GM21526 (cell line): ENCODE data around the gene ANKS1B.

Source experiments
- ATAC-seq: cut with Tn5 transposase; IDR thresholded peaks from one replicate; pipeline ENCODE4 v1.9.1; 2021; ENCODE audit warnings: moderate library complexity; ENCODE audit not compliant: unreplicated experiment, low FRiP score

The ANKS1B gene

GRCh38 chr12:99097171-99097570 is 887.6 kb downstream of the ANKS1B start:
- ATAC-seq = no peak

GRCh38 chr12:99093166-99093565 is 891.6 kb downstream of the ANKS1B start:
- no peak for ATAC-seq

GRCh38 chr12:99092100-99092851 is 892.5 kb downstream of the ANKS1B start:
- no peak for ATAC-seq

GRCh38 chr12:99087278-99087677 is 897.5 kb downstream of the ANKS1B start:
- ATAC-seq = no peak

- no peak for ATAC-seq
Observed at GRCh38 chr12:99079811-99080210, 904.9 kb downstream of the ANKS1B start.

- no peak for ATAC-seq
Observed at GRCh38 chr12:99068993-99069747, 915.6 kb downstream of the ANKS1B start.

GRCh38 chr12:99067171-99067785 is 917.5 kb downstream of the ANKS1B start:
- no peak for ATAC-seq

- no peak for ATAC-seq
Observed at GRCh38 chr12:99066726-99067125, 918.0 kb downstream of the ANKS1B start.

- no peak for ATAC-seq
Observed at GRCh38 chr12:99063182-99063581, 921.6 kb downstream of the ANKS1B start.

- no peak for ATAC-seq
Observed at GRCh38 chr12:99059824-99060511, 924.8 kb downstream of the ANKS1B start.

- ATAC-seq = no peak
Observed at GRCh38 chr12:99057670-99058069, 927.1 kb downstream of the ANKS1B start.

GRCh38 chr12:99056186-99056585 is 928.5 kb downstream of the ANKS1B start:
- no peak for ATAC-seq

- ATAC-seq = no peak
Observed at GRCh38 chr12:99055299-99055698, 929.4 kb downstream of the ANKS1B start.

GRCh38 chr12:99054601-99055128 is 930.1 kb downstream of the ANKS1B start:
- no peak for ATAC-seq

- no peak for ATAC-seq
Observed at GRCh38 chr12:99053616-99054362, 930.9 kb downstream of the ANKS1B start.

- no peak for ATAC-seq
Observed at GRCh38 chr12:99049774-99050173, 935.0 kb downstream of the ANKS1B start.

GRCh38 chr12:99045158-99045557 is 939.6 kb downstream of the ANKS1B start:
- ATAC-seq = no peak

GRCh38 chr12:99043319-99043914 is 941.3 kb downstream of the ANKS1B start:
- ATAC-seq = peak; percentile 72

GRCh38 chr12:99042226-99042625 is 942.5 kb downstream of the ANKS1B start:
- ATAC-seq = no peak
